Breast epithelium (tissue), 4 donors: Measurements from ENCODE around the gene DNAJC10. TPM values are rescaled to one million over a fixed set of nuclear protein-coding genes. Genes with fewer than 3 reads are reported as not detected.

Experiments used
- DNase-seq, 2 donors: peaks; one replicate each; pipeline ENCODE4 v3.0.0-alpha.2; 2019; ENCODE audit warnings: low spot score in 2 of 2
- H3K27ac ChIP-seq, 2 donors: fragments of 200-600 bp; sonication (generic) in 1 of 2; one replicate each; pipeline ENCODE4 v1.5.1; 2016 to 2019; ENCODE audit warnings: mild to moderate bottlenecking in 1 of 2
- H3K27me3 ChIP-seq, 2 donors: fragments of 200-600 bp; sonication (generic) in 1 of 2; one replicate each; pipeline versions ENCODE4 v1.5.1 to v1.6.0; 2017 to 2019; ENCODE audit warnings: control low read depth in 1 of 2, mild to moderate bottlenecking in 1 of 2
- H3K36me3 ChIP-seq: fragments of 200-600 bp; one replicate; pipeline ENCODE4 v1.5.1; 2019
- H3K4me1 ChIP-seq, 2 donors: fragments of 200-600 bp; sonication (generic); one replicate each; pipeline ENCODE4 v1.5.1; 2016 to 2019; ENCODE audit warnings: control low read depth in 1 of 2
- H3K4me3 ChIP-seq, 3 donors: fragments of 200-600 bp; sonication (generic); 1 replicate in 2 of 3; 2 replicates in 1 of 3; pipeline ENCODE4 v1.5.1; 2016 to 2019; ENCODE audit warnings: mild to moderate bottlenecking in 3 of 3, moderate library complexity in 2 of 3
- H3K9me3 ChIP-seq, 2 donors: fragments of 200-600 bp; sonication (generic) in 1 of 2; one replicate each; pipeline ENCODE4 v1.5.1; 2016 to 2019; ENCODE audit warnings: control low read depth in 1 of 2
- POLR2A ChIP-seq: fragments of 450-650 bp; IDR thresholded peaks from one replicate; pipeline ENCODE4 v1.6.1; 2016; ENCODE audit warnings: antibody characterized with exemption, mild to moderate bottlenecking, moderate library complexity
- POLR2AphosphoS5 ChIP-seq, 3 donors: sonication (generic); formaldehyde crosslinking; IDR thresholded peaks; one replicate each; pipeline ENCODE4 v1.6.1; 2017; ENCODE audit warnings: antibody characterized with exemption in 3 of 3
- intact Hi-C: fragments of 100-400 bp; cut with DNase I; formaldehyde crosslinking; loops from one replicate; pipeline ENCODE4 v1.15.1; 2023; ENCODE audit warnings: low total_unique reads
- total RNA-seq, 3 donors: library from RNA; depleted of rRNA; stranded (reverse); fragments of >200 nt; gene quantifications; one replicate each; pipeline ENCODE4 v1.1.0, GENCODE V29; 2016
- TF ChIP-seq, protein P1 (sequence below), 3 donors: fragments of 450-650 bp; IDR thresholded peaks; one replicate each; pipeline ENCODE4 v1.5.1; 2016 to 2017; ENCODE audit warnings: antibody characterized with exemption in 3 of 3, mild to moderate bottlenecking in 3 of 3, moderate library complexity in 3 of 3

DNAJC10 gene
- total RNA-seq, 3 donors from 2014 or later = 41.8 to 57.5 (median 53.7) TPM

DNA sequence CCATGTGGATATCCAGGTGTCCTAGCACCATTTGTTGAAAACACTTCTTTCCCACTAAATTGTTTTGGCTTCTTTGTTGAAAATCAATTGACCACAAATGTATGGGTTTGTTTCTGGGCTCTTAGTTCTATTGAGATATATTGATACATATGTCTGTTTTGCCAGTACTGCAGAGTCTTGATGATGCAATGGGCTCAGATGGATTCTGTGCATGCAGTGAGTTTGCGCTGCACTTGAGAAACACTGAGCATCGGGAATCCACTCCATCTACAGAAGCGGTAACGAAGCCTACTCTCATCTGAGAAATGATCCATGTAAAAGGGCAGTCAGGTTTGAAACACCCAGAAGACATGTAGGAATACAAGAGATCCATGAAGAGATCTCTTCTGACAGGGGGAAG lies 21.9 kb upstream of the DNAJC10 start:
- TF ChIP-seq POLR2A (no peak), POLR2AphosphoS5 (IDR thresholded peaks at IDR 0.05) (no peak)
- Histone ChIP-seq H3K36me3 (no peaks in the 10 kb centered on the region), H3K9me3 (no peaks in the 10 kb centered on the region), H3K27me3 (no peaks in the 10 kb centered on the region), H3K4me3 (no peak overlapping the region), H3K27ac (no peak overlapping the region), H3K4me1 (no peaks in the 10 kb centered on the region)
- intact Hi-C loops = no loop called here
- no peak for DNase-seq

DNA sequence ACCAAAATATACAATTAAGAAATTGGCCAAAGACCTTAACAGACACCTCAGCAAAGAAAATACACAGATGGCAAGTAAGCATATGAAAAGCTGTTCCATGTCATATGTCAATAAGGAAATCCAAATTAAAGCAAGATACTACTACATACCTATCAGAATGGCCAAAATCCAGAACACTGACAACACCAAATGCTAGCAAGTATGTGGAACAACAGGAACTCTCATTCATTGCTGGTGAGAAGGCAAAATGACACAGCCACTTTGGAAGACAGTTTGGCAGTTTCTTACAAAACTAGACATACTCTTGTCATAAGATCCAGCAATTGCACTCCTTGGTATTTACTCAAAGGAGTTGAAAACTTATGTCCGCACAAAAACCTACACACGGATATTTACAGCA lies 20.3 kb upstream of the DNAJC10 start:
- Histone ChIP-seq H3K4me3 (no peak overlapping the region), H3K36me3 (no peaks in the 10 kb centered on the region), H3K27ac (no peak overlapping the region), H3K4me1 (no peaks in the 10 kb centered on the region), H3K27me3 (no peaks in the 10 kb centered on the region), H3K9me3 (no peaks in the 10 kb centered on the region)
- DNase-seq = no peak
- intact Hi-C loops = no loop called here
- no peak for TF ChIP-seq POLR2AphosphoS5 (IDR thresholded peaks at IDR 0.05)
- TF ChIP-seq, protein P1, sequence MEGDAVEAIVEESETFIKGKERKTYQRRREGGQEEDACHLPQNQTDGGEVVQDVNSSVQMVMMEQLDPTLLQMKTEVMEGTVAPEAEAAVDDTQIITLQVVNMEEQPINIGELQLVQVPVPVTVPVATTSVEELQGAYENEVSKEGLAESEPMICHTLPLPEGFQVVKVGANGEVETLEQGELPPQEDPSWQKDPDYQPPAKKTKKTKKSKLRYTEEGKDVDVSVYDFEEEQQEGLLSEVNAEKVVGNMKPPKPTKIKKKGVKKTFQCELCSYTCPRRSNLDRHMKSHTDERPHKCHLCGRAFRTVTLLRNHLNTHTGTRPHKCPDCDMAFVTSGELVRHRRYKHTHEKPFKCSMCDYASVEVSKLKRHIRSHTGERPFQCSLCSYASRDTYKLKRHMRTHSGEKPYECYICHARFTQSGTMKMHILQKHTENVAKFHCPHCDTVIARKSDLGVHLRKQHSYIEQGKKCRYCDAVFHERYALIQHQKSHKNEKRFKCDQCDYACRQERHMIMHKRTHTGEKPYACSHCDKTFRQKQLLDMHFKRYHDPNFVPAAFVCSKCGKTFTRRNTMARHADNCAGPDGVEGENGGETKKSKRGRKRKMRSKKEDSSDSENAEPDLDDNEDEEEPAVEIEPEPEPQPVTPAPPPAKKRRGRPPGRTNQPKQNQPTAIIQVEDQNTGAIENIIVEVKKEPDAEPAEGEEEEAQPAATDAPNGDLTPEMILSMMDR (IDR thresholded peaks at IDR 0.05) = no peak
- TF ChIP-seq POLR2A = no peak

DNA sequence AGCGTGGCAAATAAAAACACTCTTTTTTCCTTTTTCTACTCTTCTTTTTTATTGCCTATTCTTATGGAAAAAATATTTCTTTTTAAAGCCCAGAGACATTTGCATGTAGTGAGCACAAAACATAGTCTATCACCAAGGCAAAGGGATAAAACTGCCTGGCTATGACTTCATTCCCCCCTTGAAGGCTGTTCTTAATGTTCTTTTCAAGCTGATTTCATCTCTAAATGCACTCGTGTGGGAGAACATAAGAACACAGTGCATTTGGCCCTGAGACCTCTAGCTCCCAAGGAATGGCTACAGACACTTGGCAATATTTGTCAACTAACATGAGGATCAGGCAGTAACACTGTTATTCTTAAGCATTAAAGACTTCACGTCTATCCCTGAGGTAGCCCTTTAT lies 17.4 kb upstream of the DNAJC10 start:
- intact Hi-C loops = no loop called here
- Histone ChIP-seq H3K4me3 (no peak overlapping the region), H3K27ac (no peak overlapping the region)

DNA sequence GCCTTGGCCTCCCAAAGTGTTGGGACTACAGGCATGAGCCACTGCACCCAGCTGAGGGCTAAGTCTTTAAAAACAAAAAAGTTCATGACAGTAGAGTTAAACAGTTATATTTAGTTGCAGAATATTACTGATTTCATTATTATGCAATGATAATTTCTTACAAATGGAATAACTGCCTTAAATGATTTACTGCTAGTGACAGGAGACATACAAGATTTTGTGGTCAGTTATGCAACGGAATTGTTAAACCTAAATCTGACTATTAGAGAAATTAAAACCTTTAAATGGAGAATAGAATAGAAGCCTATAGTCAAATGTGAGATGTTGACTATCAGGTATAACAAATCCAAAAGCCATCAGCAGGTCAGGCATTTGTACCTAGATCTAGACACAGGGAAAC lies 10.3 kb upstream of the DNAJC10 start:
- no peak for DNase-seq
- Histone ChIP-seq H3K4me3 (no peak overlapping the region), H3K36me3 (no peaks in the 10 kb centered on the region), H3K27me3 (no peaks in the 10 kb centered on the region), H3K27ac (no peak overlapping the region), H3K9me3 (no peaks in the 10 kb centered on the region), H3K4me1 (no peaks in the 10 kb centered on the region)
- intact Hi-C loops = no loop called here
- TF ChIP-seq POLR2AphosphoS5 (IDR thresholded peaks at IDR 0.05) (no peak), POLR2A (no peak)
- TF ChIP-seq, protein P1 (IDR thresholded peaks at IDR 0.05) = no peak

More for the DNA sequence above, 17.4 kb upstream of the DNAJC10 start:
- H3K27me3 ChIP-seq = no peaks in the 10 kb centered on the region
- DNase-seq = no peak
- TF ChIP-seq POLR2AphosphoS5 (IDR thresholded peaks at IDR 0.05) (no peak), POLR2A (no peak)
- TF ChIP-seq, protein P1 (IDR thresholded peaks at IDR 0.05) = no peak
- H3K4me1 ChIP-seq = no peaks in the 10 kb centered on the region
- no peaks in the 10 kb centered on the region for H3K36me3 ChIP-seq
- H3K9me3 ChIP-seq = no peaks in the 10 kb centered on the region

DNA sequence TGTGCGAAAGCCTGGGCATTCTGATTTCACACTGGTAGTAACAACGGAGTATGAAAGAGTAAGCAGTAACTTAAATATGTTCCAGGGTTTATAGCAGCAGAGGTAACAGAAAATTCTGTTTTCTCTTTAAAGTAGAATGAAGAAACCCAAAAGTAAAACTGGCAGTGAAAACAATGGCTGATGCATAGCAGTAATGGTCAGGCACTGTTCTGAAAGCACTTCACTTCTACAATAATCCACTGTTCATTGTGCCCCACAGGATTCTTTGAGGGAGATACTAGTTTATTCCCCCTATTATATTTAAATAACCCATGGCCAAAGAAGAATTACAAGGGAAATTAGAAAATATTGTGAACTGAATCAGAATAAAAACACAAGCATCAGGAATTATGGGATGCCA lies 9.3 kb upstream of the DNAJC10 start:
- no peak for DNase-seq
- Histone ChIP-seq H3K27me3 (no peaks in the 10 kb centered on the region), H3K36me3 (no peaks in the 10 kb centered on the region), H3K4me3 (no peak overlapping the region), H3K27ac (no peak overlapping the region), H3K4me1 (no peaks in the 10 kb centered on the region), H3K9me3 (no peaks in the 10 kb centered on the region)
- intact Hi-C loops = no loop called here
- TF ChIP-seq POLR2A = no peak
- no peak for TF ChIP-seq POLR2AphosphoS5 (IDR thresholded peaks at IDR 0.05)

DNA sequence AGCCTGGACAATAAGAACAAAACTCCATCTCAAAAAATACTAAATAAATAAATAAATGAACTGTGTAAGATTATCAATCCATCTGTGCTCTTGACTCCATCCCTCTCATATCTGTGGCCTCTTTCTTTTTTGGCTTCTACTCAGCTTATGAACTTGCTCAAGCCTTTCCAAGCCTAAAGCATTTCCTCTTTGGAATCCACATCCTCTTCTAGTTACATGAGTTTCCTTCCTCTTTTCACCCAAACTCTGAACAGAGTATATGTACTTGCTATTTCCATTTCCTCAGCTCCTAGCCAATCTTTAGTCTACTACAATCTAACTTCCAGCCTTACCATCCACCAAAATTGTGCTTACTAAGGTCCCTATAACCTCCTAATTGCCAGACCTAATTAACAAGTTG lies 2.5 kb upstream of the DNAJC10 start:
- intact Hi-C loops = no loop called here
- no peak overlapping the region for H3K27ac ChIP-seq
- no peak for DNase-seq
- H3K4me3 ChIP-seq = no peak overlapping the region
- no peaks in the 10 kb centered on the region for H3K9me3 ChIP-seq
- H3K4me1 ChIP-seq = peaks cover 0 to 8% of the 10 kb centered on the region in 2 donors
- no peaks in the 10 kb centered on the region for H3K27me3 ChIP-seq
- H3K36me3 ChIP-seq = no peaks in the 10 kb centered on the region
- TF ChIP-seq, protein P1 (IDR thresholded peaks at IDR 0.05) = no peak
- TF ChIP-seq POLR2AphosphoS5 (IDR thresholded peaks at IDR 0.05) = no peak
- TF ChIP-seq POLR2A = no peak
